Progenitor cell of endocrine pancreas (in vitro differentiated cells): ENCODE measurements around the gene CEP128. TPM values are rescaled to one million over a fixed set of nuclear protein-coding genes. Genes with fewer than 3 reads are reported as not detected.

Experiments used
- DNase-seq: peaks from one replicate; pipeline ENCODE4 v3.0.0; 2021; ENCODE audit warnings: low spot score; ENCODE audit not compliant: unreplicated experiment
- H3K27ac Mint-ChIP-seq: 2 replicates; pipeline ENCODE4 v1.8.0; 2021; ENCODE audit warnings: mild to moderate bottlenecking, moderate library complexity, mixed read lengths
- H3K27me3 Mint-ChIP-seq: 2 replicates; pipeline ENCODE4 v1.8.0; 2021; ENCODE audit warnings: mixed read lengths
- H3K36me3 Mint-ChIP-seq: 2 replicates; pipeline ENCODE4 v1.8.0; 2022; ENCODE audit warnings: mixed read lengths; ENCODE audit not compliant: insufficient read depth
- H3K4me1 Mint-ChIP-seq: 2 replicates; pipeline ENCODE4 v1.8.0; 2021; ENCODE audit warnings: low read depth, mixed read lengths
- H3K4me3 Mint-ChIP-seq: 2 replicates; pipeline ENCODE4 v1.8.0; 2021; ENCODE audit warnings: low read depth, mild to moderate bottlenecking, moderate library complexity, mixed read lengths
- H3K9me3 Mint-ChIP-seq: 2 replicates; pipeline ENCODE4 v1.8.0; 2021; ENCODE audit warnings: low read depth, mixed read lengths
- CTCF ChIP-seq: fragments of 200-600 bp; sonication (generic); IDR thresholded peaks from one replicate; pipeline ENCODE4 v1.5.0; 2021; ENCODE audit warnings: antibody characterized with exemption, mild to moderate bottlenecking; ENCODE audit not compliant: unreplicated experiment
- total RNA-seq: library from RNA; stranded (reverse); gene quantifications from 2 replicates; pipeline ENCODE4 v1.2.1, GENCODE V29; 2021

CEP128 gene
- total RNA-seq, 1 donor from 2014 or later: 15.9 TPM

DNA sequence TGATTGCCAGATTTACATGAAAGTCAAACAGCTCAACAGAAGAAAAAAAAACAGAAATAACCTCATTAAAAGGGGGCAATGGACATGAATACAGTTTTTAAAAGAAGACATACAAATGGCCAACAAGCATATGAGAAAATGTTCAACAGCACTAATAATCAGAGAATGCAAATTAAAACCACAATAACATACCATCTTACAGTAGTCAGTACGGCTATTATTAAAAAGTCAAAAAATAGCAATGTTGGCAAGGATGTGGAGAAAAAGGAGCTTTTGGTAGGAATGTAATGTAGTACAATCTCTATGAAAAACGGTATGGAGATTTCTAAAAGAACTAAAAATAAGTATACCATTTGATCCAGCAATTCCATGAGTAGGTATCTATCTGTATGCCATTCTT lies 272.1 kb downstream of the CEP128 start:
- no peaks in the 10 kb centered on the region for H3K27me3 Mint-ChIP-seq
- peaks cover 12% of the 10 kb centered on the region for H3K9me3 Mint-ChIP-seq
- H3K4me3 Mint-ChIP-seq: no peak overlapping the region
- TF ChIP-seq CTCF: no peak
- no peak for DNase-seq
- no peak overlapping the region for H3K27ac Mint-ChIP-seq
- H3K4me1 Mint-ChIP-seq: peaks cover 13% of the 10 kb centered on the region
- H3K36me3 Mint-ChIP-seq: peaks cover 4% of the 10 kb centered on the region

GRCh38 chr14:80664576-80664975 lies 277.0 kb downstream of the CEP128 start:
- Mint-ChIP-seq H3K27me3 (no peaks in the 10 kb centered on the region), H3K27ac (no peak overlapping the region), H3K9me3 (peaks cover 7% of the 10 kb centered on the region), H3K4me1 (peaks cover 15% of the 10 kb centered on the region), H3K36me3 (peaks cover 2% of the 10 kb centered on the region), H3K4me3 (no peak overlapping the region)
- TF ChIP-seq CTCF: no peak
- DNase-seq: no peak

GRCh38 chr14:80663541-80663940 lies 278.0 kb downstream of the CEP128 start:
- Mint-ChIP-seq H3K36me3 (no peaks in the 10 kb centered on the region), H3K27ac (no peak overlapping the region), H3K27me3 (no peaks in the 10 kb centered on the region), H3K9me3 (no peaks in the 10 kb centered on the region), H3K4me1 (peaks cover 19% of the 10 kb centered on the region), H3K4me3 (no peak overlapping the region)
- DNase-seq: no peak
- TF ChIP-seq CTCF: no peak

- no peaks in the 10 kb centered on the region for H3K36me3 Mint-ChIP-seq
- H3K27ac Mint-ChIP-seq: no peak overlapping the region
- no peaks in the 10 kb centered on the region for H3K27me3 Mint-ChIP-seq
- H3K4me3 Mint-ChIP-seq: no peak overlapping the region
- DNase-seq: no peak
- H3K9me3 Mint-ChIP-seq: no peaks in the 10 kb centered on the region
- no peak for TF ChIP-seq CTCF
- H3K4me1 Mint-ChIP-seq: peaks cover 10% of the 10 kb centered on the region
Measured at GRCh38 chr14:80659783-80660182, 281.8 kb downstream of the CEP128 start.

- no peak for TF ChIP-seq CTCF
- Mint-ChIP-seq H3K27me3 (no peaks in the 10 kb centered on the region), H3K36me3 (no peaks in the 10 kb centered on the region), H3K4me3 (no peak overlapping the region), H3K9me3 (no peaks in the 10 kb centered on the region), H3K4me1 (peaks cover 3% of the 10 kb centered on the region), H3K27ac (no peak overlapping the region)
- DNase-seq: no peak
Measured at GRCh38 chr14:80658733-80659132, 282.8 kb downstream of the CEP128 start.
